ENCODE data around the gene EIF2D.

EIF2D gene

DNA sequence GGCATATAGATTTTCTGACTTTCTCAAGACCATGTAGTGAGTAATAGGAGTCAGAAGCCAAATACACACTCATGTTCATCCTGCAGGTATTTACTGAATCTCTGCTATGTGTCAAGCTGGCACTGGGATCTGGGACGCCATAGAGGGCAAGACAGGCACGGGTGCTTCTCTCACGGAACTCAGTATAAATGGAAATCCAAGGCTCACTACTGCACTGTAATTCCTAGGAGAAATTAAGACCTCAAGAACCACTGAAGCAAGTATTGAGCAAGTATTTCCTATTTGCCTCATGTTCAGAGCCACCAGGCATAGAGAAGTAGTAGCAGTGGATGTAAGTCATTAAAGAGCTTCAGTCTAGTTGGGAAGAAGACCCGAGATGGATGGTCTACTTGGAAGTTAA, 38.9 kb downstream of the EIF2D start:
- in situ Hi-C loops (cut with MboI; ENCODE audit: low sequenced_read_pairs), result no loop called here

DNA sequence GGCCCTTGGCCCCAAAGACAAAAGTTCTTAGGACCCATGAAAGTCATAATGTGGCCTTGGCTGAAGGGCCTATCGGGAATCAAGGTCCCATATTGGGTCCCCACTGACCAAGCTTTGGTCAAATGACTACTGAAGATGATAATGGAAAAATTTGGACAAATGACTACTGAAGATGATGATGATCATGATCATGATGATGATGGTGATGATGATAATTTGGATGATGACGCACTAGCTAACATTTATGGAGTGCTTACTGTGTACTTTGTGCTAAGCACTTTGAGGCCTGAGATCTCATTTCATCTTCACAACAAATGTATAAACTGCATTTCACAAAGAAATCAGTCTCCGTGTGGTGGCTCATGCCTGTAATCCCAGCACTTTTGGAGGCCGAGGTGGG, 39.4 kb downstream of the EIF2D start:
- in situ Hi-C loops (cut with MboI; ENCODE audit: low sequenced_read_pairs), result no loop called here

DNA sequence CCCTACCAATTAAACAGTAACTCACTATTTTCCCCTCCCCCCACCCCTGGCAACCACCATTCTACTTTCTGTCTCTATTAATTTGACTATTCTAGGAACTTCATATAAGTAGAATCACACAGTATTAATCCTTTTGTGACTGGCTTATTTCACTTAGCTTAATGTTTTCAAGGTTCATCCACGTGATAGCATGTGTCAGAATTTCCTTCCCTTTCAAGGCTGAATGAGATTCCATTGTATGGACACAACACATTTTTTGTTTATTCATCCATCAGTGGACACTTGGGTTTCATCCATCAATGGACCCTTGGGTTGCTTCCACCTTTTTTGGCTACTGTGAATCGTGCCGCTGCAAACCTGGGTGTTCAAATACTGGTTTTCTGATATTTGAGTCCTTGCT, 41.7 kb downstream of the EIF2D start:
- in situ Hi-C loops (cut with MboI; ENCODE audit: low sequenced_read_pairs), result no loop called here

DNA sequence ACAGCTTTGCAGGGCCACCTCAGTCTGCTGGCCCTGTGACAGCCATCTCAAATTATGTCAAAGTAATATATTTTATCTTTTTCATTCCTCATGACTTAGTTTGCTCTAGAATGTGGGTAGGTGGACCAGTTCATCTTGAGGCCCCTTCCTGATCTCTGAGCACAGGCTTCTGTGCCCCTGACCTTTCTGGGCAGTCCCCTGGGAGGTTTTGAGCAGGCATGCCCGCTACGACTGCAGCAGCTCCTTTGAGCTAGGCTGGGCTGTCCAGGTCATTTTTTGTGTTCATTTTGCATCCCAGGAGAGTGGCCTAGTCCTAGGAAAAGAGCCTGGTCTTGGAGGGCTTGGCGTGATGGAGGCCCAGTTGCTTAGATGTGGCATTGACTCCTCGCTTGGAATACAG, 42.7 kb downstream of the EIF2D start:
- in situ Hi-C loops (cut with MboI; ENCODE audit: low sequenced_read_pairs), result no loop called here

DNA sequence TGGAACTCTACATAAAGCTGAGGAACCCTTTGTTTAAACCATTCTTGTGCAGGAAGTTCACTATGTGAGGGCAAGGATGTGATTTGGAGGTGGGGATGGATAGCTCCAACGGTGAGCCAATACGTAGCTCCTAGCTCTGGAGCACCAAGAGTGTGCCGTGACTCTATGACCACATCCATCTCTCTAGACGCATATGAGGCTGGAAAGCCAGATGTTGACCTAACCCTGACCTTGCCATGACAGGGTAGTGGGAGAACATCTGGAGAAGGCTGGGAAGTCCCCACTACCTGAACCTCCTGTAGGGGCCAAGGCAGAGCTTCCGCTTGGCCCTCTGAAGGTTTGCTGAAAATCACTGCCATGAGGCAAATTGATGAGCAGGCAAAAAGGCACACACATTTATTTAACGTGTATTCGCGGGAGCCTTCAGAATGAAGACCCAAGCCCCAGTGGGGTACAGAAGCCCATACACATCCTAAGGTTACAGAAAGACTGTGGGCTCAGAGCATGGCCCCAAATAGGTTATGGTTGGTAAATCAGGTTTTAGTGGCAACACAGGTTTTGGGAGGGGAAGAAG, 43.4 kb downstream of the EIF2D start:
- in situ Hi-C loops (cut with MboI; ENCODE audit: low sequenced_read_pairs), result no loop called here

DNA sequence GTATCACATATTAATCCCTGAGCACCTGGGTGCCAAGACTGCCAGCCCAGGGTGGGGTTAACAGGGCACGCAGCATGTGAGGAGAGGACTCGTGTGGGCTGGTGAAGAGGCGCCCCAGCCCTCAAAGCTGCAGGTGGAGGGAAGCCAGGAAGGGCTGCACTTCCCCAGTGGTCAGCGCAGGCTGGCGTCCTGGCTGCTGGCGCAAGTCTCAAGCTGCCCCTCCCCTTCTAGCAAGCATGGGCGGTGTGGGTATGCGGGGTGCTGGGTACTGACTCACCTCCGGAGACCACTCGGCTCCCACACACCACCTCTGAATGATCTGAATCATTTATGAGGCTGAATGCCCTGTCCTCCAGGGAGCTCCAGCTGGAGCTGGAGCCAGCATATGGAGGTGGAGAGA, 44.0 kb downstream of the EIF2D start:
- in situ Hi-C loops (cut with MboI; ENCODE audit: low sequenced_read_pairs), result no loop called here

DNA sequence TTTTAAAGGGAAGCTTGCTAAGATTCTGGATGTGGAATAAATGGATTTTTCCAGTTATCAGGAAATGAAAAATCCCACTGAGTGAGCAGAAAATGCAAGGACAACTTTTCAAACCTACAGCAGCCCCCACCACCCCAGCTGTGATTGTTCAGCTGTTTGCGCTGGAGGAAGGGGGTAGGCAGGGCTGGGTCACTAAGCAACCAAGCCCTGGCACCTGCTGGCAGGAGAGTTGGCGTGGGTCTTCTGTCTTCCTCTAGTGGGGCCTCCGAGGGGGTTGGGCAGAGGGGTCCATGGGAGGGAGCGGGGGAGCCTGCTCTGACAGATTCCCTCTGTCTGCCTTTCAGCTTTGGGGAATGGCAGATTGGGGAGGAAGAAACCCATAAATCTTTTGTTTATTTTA, 45.3 kb downstream of the EIF2D start:
- in situ Hi-C loops (cut with MboI; ENCODE audit: low sequenced_read_pairs), result no loop called here

DNA sequence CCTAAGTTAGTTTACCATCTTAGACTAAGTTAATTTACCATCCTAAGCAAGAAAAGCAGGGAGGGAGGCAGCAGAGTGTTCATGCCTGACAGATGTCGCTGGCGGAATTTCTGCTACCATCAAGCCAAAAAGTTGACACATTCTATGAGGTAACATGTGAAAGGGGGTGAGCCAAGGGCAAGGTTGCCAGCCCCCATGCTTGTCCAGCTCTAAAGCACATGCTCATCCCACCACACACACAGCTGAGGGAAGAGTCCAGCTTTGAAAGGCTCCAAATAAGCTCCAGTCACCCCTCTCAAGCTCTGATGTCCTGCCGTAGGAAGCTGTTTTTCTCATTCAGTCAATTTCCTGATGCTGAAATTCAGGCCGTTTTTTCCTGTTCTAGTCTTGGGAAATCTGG, 46.3 kb downstream of the EIF2D start:
- in situ Hi-C loops (cut with MboI; ENCODE audit: low sequenced_read_pairs), result no loop called here

DNA sequence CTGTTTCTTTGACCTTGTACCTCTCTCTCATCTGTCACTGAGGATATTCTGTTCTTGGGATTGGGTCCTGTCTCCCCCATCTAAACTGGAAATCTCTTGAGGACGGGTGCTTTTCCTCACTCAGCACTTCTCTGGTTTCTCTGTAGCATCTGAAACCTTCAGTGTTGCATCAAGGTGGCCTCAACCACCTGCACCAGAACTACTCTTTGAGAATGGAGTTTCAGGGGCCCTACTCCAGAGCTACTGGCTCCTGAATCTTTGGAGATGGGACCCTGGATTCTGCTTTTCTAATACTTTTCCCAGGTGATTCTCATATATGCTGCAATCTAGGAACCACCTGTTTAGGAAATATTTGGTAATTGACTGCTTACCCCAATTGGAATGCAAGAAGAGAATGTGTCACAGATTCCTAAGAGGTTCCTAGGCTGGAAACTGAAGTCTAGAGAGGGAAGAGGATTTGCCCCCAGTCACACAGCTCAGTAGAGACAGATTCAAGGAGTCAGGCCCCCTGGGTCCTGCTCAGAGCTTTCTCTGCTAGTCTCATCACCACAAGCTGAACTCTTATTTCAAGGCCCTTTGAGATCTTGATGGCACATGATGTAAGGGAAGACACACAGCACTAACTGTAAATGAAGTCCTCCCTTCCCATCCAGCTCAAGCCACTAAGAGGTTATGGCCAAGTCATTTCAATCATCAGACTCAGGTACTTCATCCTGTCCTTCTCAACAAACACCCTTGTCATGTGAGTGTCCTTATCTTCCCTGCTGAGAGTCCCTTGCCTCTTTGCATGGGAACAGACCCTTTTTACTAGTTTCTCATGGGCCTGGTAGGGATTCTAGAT, 48.7 kb downstream of the EIF2D start:
- in situ Hi-C loops (cut with MboI; ENCODE audit: low sequenced_read_pairs), result no loop called here

DNA sequence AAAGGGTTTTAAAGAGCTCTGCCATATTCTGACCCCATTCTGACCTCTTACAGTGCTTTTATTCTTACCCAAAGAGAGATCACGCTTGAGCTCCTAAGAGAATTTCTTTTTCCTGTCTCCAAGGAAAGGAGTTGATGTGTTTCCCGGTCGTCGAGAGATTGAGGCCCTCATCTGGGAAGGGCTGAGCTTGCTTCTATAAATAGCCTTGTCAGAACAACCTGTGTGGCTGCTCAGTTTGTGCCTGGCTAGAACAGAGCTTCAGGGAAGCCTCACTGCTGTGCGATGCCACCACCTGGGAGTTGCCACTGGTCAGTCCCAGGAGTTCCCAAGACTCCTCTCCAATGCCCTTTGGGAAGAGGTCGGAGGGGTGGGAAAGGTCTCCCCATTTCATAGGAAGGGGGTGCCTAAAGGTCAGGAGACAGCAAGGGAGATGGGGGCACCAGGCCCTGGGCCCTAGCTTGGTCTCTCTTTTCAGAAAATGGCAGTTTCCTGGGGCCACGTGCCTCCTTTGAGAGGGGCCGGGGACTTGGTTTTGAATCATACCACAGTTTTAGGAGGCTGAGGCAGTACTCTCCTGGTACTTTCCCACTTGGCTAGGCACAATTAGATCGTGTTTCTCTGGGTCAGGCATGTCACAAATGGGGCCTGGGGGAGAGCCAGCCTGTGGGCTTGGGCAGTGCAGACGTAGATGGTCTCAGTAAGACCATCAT, 52.1 kb downstream of the EIF2D start:
- in situ Hi-C loops (cut with MboI; ENCODE audit: low sequenced_read_pairs), result no loop called here

DNA sequence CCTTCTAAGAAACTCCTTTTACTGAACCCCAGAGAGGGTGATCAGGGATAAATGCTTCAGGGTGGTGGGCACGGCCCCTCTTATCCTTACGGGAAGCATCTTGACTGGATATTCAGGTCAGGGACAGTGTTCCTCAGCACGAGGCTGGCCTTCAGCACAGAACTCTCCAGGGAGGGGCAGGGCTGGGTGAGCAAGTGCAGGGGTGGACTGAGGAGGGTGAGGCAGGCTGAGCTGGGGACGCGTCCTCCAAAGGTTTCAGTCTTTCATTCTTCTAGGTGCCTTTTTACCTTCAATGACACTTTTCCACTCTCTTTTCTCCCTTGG, 52.6 kb downstream of the EIF2D start:
- in situ Hi-C loops (cut with MboI; ENCODE audit: low sequenced_read_pairs), result no loop called here

DNA sequence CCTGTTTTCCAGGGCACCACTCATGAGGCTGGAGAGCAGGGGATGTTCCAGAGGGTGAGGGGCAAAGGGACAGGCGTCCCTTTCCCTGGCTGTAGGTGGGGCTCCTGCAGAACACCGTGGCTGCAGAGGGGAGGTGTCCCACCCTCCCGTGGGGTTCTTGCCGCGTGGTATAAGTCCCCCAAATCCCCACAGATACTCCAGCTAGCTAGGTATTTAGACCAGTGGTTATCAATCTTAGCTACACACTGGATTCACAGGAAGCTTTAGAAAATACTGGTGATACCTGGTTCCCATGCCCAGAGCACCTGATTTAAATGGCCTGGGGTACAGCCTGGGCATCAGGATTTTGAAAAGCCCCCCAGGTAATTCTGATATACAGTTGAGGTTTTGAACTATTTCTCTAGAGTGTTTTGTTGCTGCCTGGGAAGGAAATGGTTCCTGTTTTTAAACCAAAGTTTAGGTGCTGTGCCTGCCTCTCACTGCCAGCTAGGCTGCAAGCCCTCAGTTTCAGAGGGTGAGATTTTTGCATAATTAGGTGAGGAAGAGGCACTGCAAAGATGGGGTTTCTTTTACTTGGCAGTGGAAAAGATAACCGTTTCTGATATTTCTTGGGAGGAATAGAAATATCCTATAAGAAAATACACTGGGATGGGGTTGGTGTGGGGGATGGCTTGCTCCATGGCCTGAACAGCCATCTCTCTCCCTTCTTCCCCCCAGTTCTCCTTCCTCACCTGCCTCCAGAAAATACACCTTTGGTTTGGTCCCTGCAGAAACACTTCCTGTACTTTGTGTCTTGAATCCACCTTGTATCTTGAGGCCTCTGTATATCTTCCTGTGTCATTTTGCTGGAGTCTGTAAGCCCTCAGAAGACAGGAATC, 53.2 kb downstream of the EIF2D start:
- in situ Hi-C loops (cut with MboI; ENCODE audit: low sequenced_read_pairs), result no loop called here

DNA sequence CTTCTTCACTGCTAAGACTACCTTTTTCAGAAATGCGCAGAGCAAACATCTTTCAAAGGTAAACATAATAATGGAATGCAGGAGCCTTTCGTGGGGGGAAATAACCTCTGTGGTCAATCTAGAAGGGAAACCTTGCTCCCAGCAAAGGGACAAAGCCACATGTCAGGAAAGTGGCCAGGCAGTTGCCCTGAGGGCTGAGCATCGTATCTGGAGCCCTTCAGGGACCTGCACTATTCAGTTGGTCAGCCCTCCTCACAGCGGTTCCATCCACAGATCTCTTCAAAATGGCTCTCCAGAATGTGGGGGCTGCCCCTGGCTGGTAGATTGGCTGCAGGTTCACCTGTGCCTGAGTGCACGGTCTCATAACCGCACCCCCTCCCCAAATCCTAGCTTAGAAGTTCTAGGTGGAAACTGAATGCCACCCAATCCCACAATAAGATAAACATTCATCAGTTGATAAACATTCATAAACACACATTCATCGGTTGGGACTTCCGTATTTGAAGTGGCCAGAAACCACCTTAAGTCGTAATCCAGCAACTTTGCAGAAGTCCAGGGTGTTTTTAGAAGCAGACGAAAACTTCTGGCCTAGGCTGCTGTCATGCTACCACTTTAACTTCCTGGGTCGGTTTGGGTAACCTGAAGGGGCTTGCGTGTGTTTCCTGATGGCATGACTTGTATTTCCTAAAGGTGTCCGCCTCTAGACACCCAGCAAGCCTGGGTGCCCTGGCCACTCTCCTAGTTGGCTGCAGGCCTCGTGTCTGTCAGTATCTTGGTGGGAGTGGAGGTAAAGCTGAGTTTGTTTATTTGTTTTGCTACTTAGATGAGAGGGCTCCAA, 54.4 kb downstream of the EIF2D start:
- in situ Hi-C loops (cut with MboI; ENCODE audit: low sequenced_read_pairs), result no loop called here

DNA sequence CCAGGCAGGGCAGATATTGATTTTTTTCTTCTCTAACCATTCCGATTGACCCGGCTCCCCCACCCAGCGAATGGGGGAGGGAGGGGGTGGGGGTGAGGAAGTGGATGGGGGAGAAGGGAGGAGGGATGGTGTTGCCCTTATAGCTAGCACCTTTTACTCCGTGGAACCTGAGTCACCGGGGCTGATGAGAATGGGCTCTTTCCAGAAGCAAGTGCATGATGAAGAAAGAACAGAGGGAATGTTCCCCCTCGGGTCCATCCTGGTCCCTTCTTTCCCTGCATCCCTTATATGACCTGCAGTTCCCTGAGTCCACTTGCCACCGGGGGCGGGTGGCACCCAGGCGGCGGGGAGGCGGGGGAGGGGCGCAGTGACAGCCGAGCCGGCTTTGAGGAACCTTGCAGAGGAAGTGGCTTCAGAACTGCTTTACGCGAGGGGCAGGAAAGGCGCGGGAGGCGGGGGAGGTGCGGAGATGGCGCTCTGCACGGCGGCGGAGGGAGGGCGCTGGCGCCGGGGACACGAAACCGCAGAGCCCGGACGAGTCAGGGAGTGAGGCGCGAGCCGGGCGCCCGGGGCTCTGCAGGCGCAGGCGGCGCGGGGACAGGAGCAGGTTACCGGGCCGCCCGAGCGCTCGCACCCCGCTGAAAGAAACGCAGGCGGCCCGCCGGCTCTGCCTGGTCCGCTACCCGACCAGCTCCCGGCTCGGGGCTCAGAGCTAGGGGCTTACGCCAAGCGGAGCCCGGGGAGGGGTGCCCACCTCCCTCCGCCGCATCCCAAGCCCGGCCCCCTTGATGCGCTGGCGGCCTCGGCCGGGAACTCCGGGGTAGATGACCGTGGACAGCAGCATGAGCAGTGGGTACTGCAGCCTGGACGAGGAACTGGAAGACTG, 55.3 kb downstream of the EIF2D start:
- in situ Hi-C loops (cut with MboI; ENCODE audit: low sequenced_read_pairs), result no loop called here

DNA sequence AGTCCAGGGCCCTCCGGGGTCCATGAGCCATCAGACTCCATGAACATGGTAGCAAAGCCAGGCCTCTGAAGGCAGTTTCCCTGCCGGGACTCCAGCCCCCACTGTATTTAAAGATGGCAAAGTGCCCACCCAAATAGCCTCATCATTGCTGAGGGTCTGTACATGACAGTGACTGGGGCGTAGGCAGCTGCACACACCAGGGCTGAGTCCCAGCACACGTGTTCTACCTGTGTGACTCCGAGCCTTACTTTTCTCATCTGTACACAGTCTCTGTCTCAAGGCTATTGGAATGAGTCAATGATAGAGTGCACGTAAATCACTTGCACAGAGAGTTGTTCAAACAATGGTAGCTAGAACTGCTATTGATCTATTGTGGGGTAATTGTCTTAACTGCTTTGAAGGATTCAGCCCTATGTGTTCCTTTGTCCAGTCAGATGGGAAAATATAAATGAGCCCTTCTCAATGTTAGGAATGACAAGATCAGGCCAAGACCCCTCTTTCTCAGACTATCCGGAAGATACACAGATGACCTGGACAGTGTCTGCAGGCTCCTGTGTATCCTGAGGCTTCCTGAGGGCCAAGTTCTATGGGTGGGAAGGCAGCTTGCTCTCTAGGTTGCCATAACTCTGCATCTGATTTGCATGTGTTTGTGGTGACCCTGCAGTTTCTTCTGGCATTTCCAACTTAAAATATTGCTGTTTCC, 56.1 kb downstream of the EIF2D start:
- in situ Hi-C loops (cut with MboI; ENCODE audit: low sequenced_read_pairs), result no loop called here

DNA sequence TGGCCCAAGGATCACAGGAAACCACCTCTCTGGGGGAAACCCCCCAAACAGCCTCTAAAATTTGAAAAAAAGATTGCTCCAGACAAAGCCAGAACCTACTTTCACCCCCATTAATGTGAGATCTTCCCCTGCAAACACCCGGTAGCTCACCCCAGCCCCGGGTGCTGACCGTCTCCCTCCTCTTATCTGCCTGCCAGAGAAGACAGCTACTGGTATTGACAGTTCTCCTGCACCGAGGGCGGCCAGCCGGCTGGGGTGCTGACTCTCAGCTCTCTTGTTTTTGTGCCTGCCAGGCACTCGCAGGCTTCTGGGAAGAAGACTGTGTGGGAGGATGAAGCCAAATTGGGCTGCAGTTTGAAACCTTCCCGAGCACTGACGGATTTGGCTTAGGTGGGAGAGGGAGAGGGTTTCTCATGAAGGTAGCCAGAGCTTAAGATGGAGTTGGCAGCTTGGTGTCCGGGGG, 56.8 kb downstream of the EIF2D start:
- in situ Hi-C loops (cut with MboI; ENCODE audit: low sequenced_read_pairs), result no loop called here

DNA sequence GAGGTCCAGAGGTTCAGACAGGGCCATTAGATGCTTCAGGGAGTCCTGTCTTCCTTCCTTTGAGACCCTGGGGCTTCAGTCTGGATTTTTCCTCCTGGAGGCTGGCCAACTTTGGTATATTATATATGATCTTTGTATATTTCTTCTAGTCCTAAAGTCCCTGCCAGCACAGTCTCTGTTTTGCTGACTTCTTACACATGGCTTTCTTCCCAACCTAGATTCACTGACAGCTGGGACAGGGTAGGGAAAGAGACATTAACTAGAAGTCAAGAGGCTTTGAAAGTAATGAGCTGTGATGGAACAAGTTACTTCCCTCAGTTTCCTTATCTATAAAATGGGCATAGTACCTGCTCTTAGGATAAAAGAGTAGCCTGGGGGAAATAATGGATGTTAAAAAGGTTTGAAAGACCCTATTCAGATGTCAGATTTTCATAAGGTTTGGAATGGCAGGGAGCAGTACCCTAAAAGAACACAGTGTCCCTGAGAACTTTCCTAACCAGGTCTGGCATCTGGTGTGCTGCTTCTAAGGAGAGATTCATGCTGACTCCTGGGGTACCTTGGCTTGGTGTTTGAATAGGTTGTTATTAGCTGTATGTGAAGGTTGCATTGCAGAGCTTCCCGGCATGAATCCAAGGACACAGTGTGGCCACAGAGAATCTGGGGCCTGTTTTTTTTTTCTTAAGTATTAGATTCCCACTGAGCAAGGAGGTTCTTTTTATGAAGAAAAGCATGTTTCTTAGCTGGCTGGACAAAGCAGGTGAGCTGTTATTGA, 57.4 kb downstream of the EIF2D start:
- in situ Hi-C loops (cut with MboI; ENCODE audit: low sequenced_read_pairs), result no loop called here

DNA sequence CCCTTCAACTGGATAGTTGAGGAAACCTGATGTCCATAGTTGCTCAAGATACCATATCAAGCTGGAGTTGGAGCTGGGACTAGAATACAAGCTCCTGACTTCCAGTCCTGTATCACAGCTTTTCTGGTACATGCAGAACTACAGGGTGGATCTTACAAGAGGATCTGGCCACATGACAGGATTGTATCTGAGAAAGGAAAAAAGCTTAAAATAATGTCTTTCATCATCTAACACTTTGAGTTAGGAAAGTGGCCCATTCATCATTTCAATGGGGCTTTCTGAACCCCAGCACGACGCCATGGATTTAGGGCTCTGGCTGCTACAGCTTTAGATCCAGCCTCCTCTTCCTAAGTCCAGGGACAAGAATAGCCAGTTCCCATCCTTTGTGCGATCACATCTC, 58.1 kb downstream of the EIF2D start:
- in situ Hi-C loops (cut with MboI; ENCODE audit: low sequenced_read_pairs), result no loop called here

All from HL-60/S4 treated with retinoic acid at 250 ng/mL for 4 days and 3 days (cell line).